ENCODE measurements around the gene NSRP1.
A peak's percentile ranks its signal among the peaks of the same experiment; 100 is the strongest.
"Not testable (repeated sequence)": the region's sequence is repeated elsewhere in the genome, so short reads cannot be mapped to it uniquely, and the experiment has no call there.

NSRP1 gene

GRCh38 chr17:30116661-30117551, at the start of gene NSRP1:
NSRP1 (plus strand) TSS chr17:30116816; CDS start chr17:30116844, 28 bp downstream.
- DNase-seq (ENCODE audit: insufficient read length, low spot score): peak; percentile 84
- no peak for FAIRE-seq
- no peak for TF ChIP-seq CTCF (IDR thresholded peaks at IDR 0.05; ENCODE audit: insufficient read depth, missing control alignments)

GRCh38 chr17:30068465-30068864, 48.2 kb upstream of the NSRP1 start:
- no peak for TF ChIP-seq CTCF (IDR thresholded peaks at IDR 0.05; ENCODE audit: insufficient read depth, missing control alignments)
- DNase-seq (ENCODE audit: insufficient read length, low spot score): no peak
- no peak for FAIRE-seq

GRCh38 chr17:30074254-30074653, 42.4 kb upstream of the NSRP1 start:
- FAIRE-seq (no peak), DNase-seq (ENCODE audit: insufficient read length, low spot score) (no peak)
- no peak for TF ChIP-seq CTCF (IDR thresholded peaks at IDR 0.05; ENCODE audit: insufficient read depth, missing control alignments)

GRCh38 chr17:30074730-30075129, 41.9 kb upstream of the NSRP1 start:
- FAIRE-seq: no peak
- no peak for DNase-seq (ENCODE audit: insufficient read length, low spot score)
- TF ChIP-seq CTCF (IDR thresholded peaks at IDR 0.05; ENCODE audit: insufficient read depth, missing control alignments): no peak

- TF ChIP-seq CTCF (IDR thresholded peaks at IDR 0.05; ENCODE audit: insufficient read depth, missing control alignments): no peak
- no peak for FAIRE-seq
- no peak for DNase-seq (ENCODE audit: insufficient read length, low spot score)
Measured at GRCh38 chr17:30082773-30083172, 33.8 kb upstream of the NSRP1 start.

GRCh38 chr17:30084788-30085187, 31.8 kb upstream of the NSRP1 start:
- DNase-seq (ENCODE audit: insufficient read length, low spot score) (no peak), FAIRE-seq (no peak)
- TF ChIP-seq CTCF (IDR thresholded peaks at IDR 0.05; ENCODE audit: insufficient read depth, missing control alignments): no peak

- DNase-seq (ENCODE audit: insufficient read length, low spot score): no peak
- TF ChIP-seq CTCF (IDR thresholded peaks at IDR 0.05; ENCODE audit: insufficient read depth, missing control alignments): no peak
- no peak for FAIRE-seq
Measured at GRCh38 chr17:30086896-30087295, 29.7 kb upstream of the NSRP1 start.

- not testable (repeated sequence) for DNase-seq (ENCODE audit: insufficient read length, low spot score); FAIRE-seq
Measured at GRCh38 chr17:30087431-30087830, 29.2 kb upstream of the NSRP1 start.
